Activated CD4-positive, alpha-beta T cell treated with anti-CD3 and anti-CD28 coated beads, Interleukin-10, Interleukin-2, amounts not matched to agents 100 ng/mL and 50 ng/mL, durations not matched to agents 16 hours and 8 hours (primary cell): ENCODE measurements around the gene TMEM204.

Experiments
- DNase-seq: peaks from one replicate; pipeline ENCODE4 v3.0.0-alpha.2; 2020

The TMEM204 gene

DNA sequence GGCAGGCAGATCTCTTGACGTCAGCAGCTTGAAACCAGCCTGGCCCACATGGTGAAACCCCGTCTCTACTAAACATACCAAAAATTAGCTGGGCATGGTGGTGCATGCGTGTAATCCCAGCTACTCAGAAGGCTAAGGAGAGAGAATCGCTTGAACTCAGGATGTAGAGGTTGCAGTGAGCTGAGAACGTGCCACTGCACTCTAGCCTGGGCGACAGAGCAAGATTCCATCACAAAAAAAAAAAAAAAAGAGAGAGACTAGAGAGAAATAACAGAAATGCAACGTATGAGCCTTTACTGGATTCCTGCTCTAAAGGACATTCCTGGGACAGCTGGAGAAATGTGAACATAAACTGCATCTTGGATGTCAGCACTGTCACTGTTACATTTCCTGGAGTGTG lies 67.6 kb downstream of the TMEM204 start:
- no peak for DNase-seq

DNA sequence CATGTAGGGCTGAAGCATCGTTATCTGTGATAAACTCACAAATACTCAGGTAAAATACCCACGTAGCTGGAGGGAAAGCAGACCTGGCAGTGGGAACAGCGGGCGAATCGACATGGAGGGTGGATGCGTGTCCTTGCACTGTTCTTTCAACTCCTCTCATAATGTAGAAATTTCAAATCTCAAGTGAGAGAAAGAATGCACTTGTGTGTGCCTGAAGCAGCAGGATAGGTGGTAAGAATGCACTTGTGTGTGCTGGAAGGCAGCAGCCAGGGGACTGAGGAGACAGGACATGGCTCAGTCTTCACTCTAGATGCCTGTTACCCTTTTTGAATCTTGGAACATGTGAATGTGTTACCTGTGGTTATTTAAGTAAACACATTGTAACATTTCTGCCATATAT lies 68.0 kb downstream of the TMEM204 start:
- DNase-seq = no peak

DNA sequence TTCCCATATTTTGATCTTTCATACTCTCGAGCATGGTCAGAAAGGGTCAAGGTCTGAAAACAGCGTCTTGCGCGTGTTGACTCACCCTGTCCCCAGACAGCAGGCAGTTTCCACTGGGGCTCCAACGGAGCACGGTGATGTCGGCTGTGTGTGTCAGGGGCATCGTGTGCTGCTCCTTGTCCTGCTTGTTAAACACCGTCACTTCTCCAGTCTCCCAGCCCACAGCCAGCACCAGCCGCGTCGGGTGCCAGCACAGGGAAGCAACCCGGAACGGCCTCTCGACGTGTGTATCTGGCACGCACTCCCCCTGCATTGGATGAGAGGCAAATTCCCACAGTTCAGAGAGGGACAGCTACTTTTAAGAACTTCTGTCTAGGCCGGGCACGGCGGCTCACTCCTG lies 68.8 kb downstream of the TMEM204 start:
- DNase-seq = no peak
